HEK293T (cell line): ENCODE results near the gene ASTN2.

Experiments used
- BHLHE40 ChIP-seq: fragments of 450-650 bp; IDR thresholded peaks from 2 replicates; pipeline ENCODE4 v1.6.1; 2016; ENCODE audit warnings: mild to moderate bottlenecking, moderate library complexity, borderline replicate concordance
- FOXA1 ChIP-seq: fragments of 450-650 bp; IDR thresholded peaks from 2 replicates; pipeline ENCODE4 v1.6.1; 2016; ENCODE audit warnings: mild to moderate bottlenecking
- FOXK2 ChIP-seq: fragments of 450-650 bp; IDR thresholded peaks from 2 replicates; pipeline ENCODE4 v1.6.1; 2016; ENCODE audit warnings: mild to moderate bottlenecking
- FOXM1 ChIP-seq: fragments of 450-650 bp; IDR thresholded peaks from 2 replicates; pipeline ENCODE4 v1.6.1; 2017; ENCODE audit warnings: mild to moderate bottlenecking, borderline replicate concordance
- L3MBTL2 ChIP-seq: fragments of 450-650 bp; conservative IDR thresholded peaks from 2 replicates; pipeline ENCODE4 v1.6.1; 2016; ENCODE audit warnings: mild to moderate bottlenecking
- LEF1 ChIP-seq: fragments of 450-650 bp; IDR thresholded peaks from 2 replicates; pipeline ENCODE4 v1.6.1; 2017; ENCODE audit warnings: mild to moderate bottlenecking, borderline replicate concordance
- NFRKB ChIP-seq: fragments of 450-650 bp; IDR thresholded peaks from 2 replicates; pipeline ENCODE4 v1.6.1; 2016; ENCODE audit warnings: mild to moderate bottlenecking, moderate library complexity
- SP1 ChIP-seq: fragments of 450-650 bp; IDR thresholded peaks from 2 replicates; pipeline ENCODE4 v1.6.1; 2017
- SUZ12 ChIP-seq: fragments of 450-650 bp; IDR thresholded peaks from 2 replicates; pipeline ENCODE4 v1.6.1; 2016; ENCODE audit warnings: mild to moderate bottlenecking
- ZNF384 ChIP-seq: fragments of 450-650 bp; IDR thresholded peaks from 2 replicates; pipeline ENCODE4 v1.6.1; 2016

- no peak for TF ChIP-seq NFRKB
- no peak for TF ChIP-seq ZNF384
- TF ChIP-seq BHLHE40 = no peak
- no peak for TF ChIP-seq FOXM1
- no peak for TF ChIP-seq LEF1
- no peak for TF ChIP-seq FOXA1
- TF ChIP-seq SUZ12 = no peak
- TF ChIP-seq FOXK2 = no peak
- no peak for TF ChIP-seq SP1
- TF ChIP-seq L3MBTL2 = no peak
Measured at GRCh38 chr9:117405950-117406705, 8.7 kb downstream of the ASTN2 start.
